Karpas-422 (cell line): ENCODE measurements around the gene GPC6. TPM values are rescaled to one million over a fixed set of nuclear protein-coding genes. Genes with fewer than 3 reads are reported as not detected.

Source experiments
- DNase-seq: peaks from one replicate; pipeline ENCODE4 v3.0.0-alpha.2; 2015
- H2AFZ ChIP-seq: fragments of 200-600 bp; sonication (generic); 2 replicates; pipeline ENCODE4 v1.6.1; 2014; ENCODE audit warnings: antibody characterized with exemption, low read length, mixed read lengths
- H3K27ac ChIP-seq: fragments of 200-600 bp; sonication (generic); 2 replicates; pipeline ENCODE4 v1.5.1; 2014; ENCODE audit warnings: mild to moderate bottlenecking, low read length, moderate library complexity
- H3K27me3 ChIP-seq: fragments of 200-600 bp; sonication (generic); 2 replicates; pipeline ENCODE4 v1.6.1; 2014; ENCODE audit warnings: low read length, mixed read lengths
- H3K36me3 ChIP-seq: fragments of 200-600 bp; sonication (generic); 2 replicates; pipeline ENCODE4 v1.6.1; 2014; ENCODE audit warnings: low read length, mixed read lengths; ENCODE audit not compliant: insufficient read depth
- H3K4me1 ChIP-seq: fragments of 200-600 bp; sonication (generic); 2 replicates; pipeline ENCODE4 v1.6.1; 2014; ENCODE audit warnings: mild to moderate bottlenecking, low read length, mixed read lengths
- H3K4me2 ChIP-seq: fragments of 200-600 bp; sonication (generic); 2 replicates; pipeline ENCODE4 v1.6.1; 2014; ENCODE audit warnings: low read length, low read depth, mild to moderate bottlenecking; ENCODE audit not compliant: poor library complexity, severe bottlenecking
- H3K4me3 ChIP-seq: fragments of 200-600 bp; sonication (generic); 2 replicates; pipeline ENCODE4 v1.5.1; 2014; ENCODE audit warnings: mild to moderate bottlenecking, antibody characterized with exemption, low read length, mixed read lengths
- H3K79me2 ChIP-seq: fragments of 200-600 bp; sonication (generic); 2 replicates; pipeline ENCODE4 v1.6.1; 2014; ENCODE audit warnings: mild to moderate bottlenecking, low read length, mixed read lengths
- H3K9ac ChIP-seq: fragments of 200-600 bp; sonication (generic); 2 replicates; pipeline ENCODE4 v1.6.0; 2014; ENCODE audit warnings: low read length
- H3K9me2 ChIP-seq: fragments of 200-600 bp; sonication (generic), shearing (Covaris generic); replicated peaks from 2 replicates; pipeline ENCODE4 v1.6.0; 2014; ENCODE audit warnings: mild to moderate bottlenecking, low read length, moderate library complexity; ENCODE audit not compliant: insufficient read depth
- H3K9me3 ChIP-seq: fragments of 300-700, 200-600 bp; sonication (generic); 2 replicates; pipeline ENCODE4 v1.6.1; 2014; ENCODE audit warnings: low read length, mixed read lengths
- H4K20me1 ChIP-seq: fragments of 200-600 bp; sonication (generic); 2 replicates; pipeline ENCODE4 v1.6.1; 2014; ENCODE audit warnings: mild to moderate bottlenecking, antibody characterized with exemption, low read length, low read depth; ENCODE audit not compliant: insufficient read depth
- total RNA-seq: library from RNA; depleted of rRNA; stranded (reverse); fragments of >200 nt; shearing (Covaris generic); gene quantifications from 2 replicates; pipeline ENCODE4 v1.2.3, GENCODE V29; 2014; ENCODE audit warnings: low replicate concordance

The GPC6 gene
- total RNA-seq, 1 experiment from 2014 or later = not detected

- Histone ChIP-seq H3K27ac (no peak overlapping the region), H3K9me3 (peaks cover 32% of the 10 kb centered on the region), H3K4me1 (no peaks in the 10 kb centered on the region), H3K9ac (no peak overlapping the region), H4K20me1 (no peaks in the 10 kb centered on the region), H3K79me2 (no peaks in the 10 kb centered on the region), H2AFZ (no peak overlapping the region), H3K4me2 (no peak overlapping the region), H3K36me3 (no peaks in the 10 kb centered on the region), H3K27me3 (no peaks in the 10 kb centered on the region), H3K4me3 (no peak overlapping the region), H3K9me2 (no peaks in the 10 kb centered on the region)
- no peak for DNase-seq
Measured at GRCh38 chr13:93409816-93410215, 183.2 kb downstream of the GPC6 start.

GRCh38 chr13:93411186-93411680 lies 184.6 kb downstream of the GPC6 start:
- H3K36me3 ChIP-seq = no peaks in the 10 kb centered on the region
- H3K9me2 ChIP-seq = no peaks in the 10 kb centered on the region
- H3K79me2 ChIP-seq = no peaks in the 10 kb centered on the region
- no peak overlapping the region for H3K9ac ChIP-seq
- no peaks in the 10 kb centered on the region for H3K4me1 ChIP-seq
- no peak overlapping the region for H3K4me3 ChIP-seq
- H3K9me3 ChIP-seq = peaks cover 32% of the 10 kb centered on the region
- no peak overlapping the region for H3K27ac ChIP-seq
- H3K27me3 ChIP-seq = no peaks in the 10 kb centered on the region
- DNase-seq = no peak
- no peak overlapping the region for H2AFZ ChIP-seq
- H4K20me1 ChIP-seq = no peaks in the 10 kb centered on the region
- H3K4me2 ChIP-seq = no peak overlapping the region

- no peak overlapping the region for H2AFZ ChIP-seq
- no peak overlapping the region for H3K9ac ChIP-seq
- H4K20me1 ChIP-seq = no peaks in the 10 kb centered on the region
- peaks cover 33% of the 10 kb centered on the region for H3K9me3 ChIP-seq
- H3K79me2 ChIP-seq = no peaks in the 10 kb centered on the region
- H3K27ac ChIP-seq = no peak overlapping the region
- H3K9me2 ChIP-seq = no peaks in the 10 kb centered on the region
- no peak for DNase-seq
- H3K36me3 ChIP-seq = no peaks in the 10 kb centered on the region
- no peaks in the 10 kb centered on the region for H3K4me1 ChIP-seq
- no peaks in the 10 kb centered on the region for H3K27me3 ChIP-seq
- H3K4me3 ChIP-seq = no peak overlapping the region
- H3K4me2 ChIP-seq = no peak overlapping the region
Measured at GRCh38 chr13:93412676-93413075, 186.1 kb downstream of the GPC6 start.

GRCh38 chr13:93413972-93414717 lies 187.5 kb downstream of the GPC6 start:
- no peak for DNase-seq
- Histone ChIP-seq H3K36me3 (no peaks in the 10 kb centered on the region), H2AFZ (no peak overlapping the region), H3K9me2 (no peaks in the 10 kb centered on the region), H3K9me3 (peaks cover 30% of the 10 kb centered on the region), H3K79me2 (no peaks in the 10 kb centered on the region), H4K20me1 (no peaks in the 10 kb centered on the region), H3K27me3 (no peaks in the 10 kb centered on the region), H3K27ac (no peak overlapping the region), H3K4me1 (no peaks in the 10 kb centered on the region), H3K9ac (no peak overlapping the region), H3K4me3 (no peak overlapping the region), H3K4me2 (no peak overlapping the region)

GRCh38 chr13:93416736-93417355 lies 190.2 kb downstream of the GPC6 start:
- H3K27me3 ChIP-seq = no peaks in the 10 kb centered on the region
- DNase-seq = no peak
- H3K9me2 ChIP-seq = no peaks in the 10 kb centered on the region
- H3K36me3 ChIP-seq = no peaks in the 10 kb centered on the region
- H3K9me3 ChIP-seq = peaks cover 38% of the 10 kb centered on the region
- no peaks in the 10 kb centered on the region for H4K20me1 ChIP-seq
- H3K9ac ChIP-seq = no peak overlapping the region
- no peak overlapping the region for H2AFZ ChIP-seq
- H3K4me2 ChIP-seq = no peak overlapping the region
- H3K27ac ChIP-seq = no peak overlapping the region
- no peaks in the 10 kb centered on the region for H3K79me2 ChIP-seq
- H3K4me1 ChIP-seq = no peaks in the 10 kb centered on the region
- no peak overlapping the region for H3K4me3 ChIP-seq

- Histone ChIP-seq H4K20me1 (no peaks in the 10 kb centered on the region), H3K4me2 (no peak overlapping the region), H3K4me1 (no peaks in the 10 kb centered on the region), H3K27me3 (no peaks in the 10 kb centered on the region), H3K9me3 (peaks cover 38% of the 10 kb centered on the region), H3K79me2 (no peaks in the 10 kb centered on the region), H3K36me3 (no peaks in the 10 kb centered on the region), H2AFZ (no peak overlapping the region), H3K4me3 (no peak overlapping the region), H3K9ac (no peak overlapping the region), H3K27ac (no peak overlapping the region), H3K9me2 (no peaks in the 10 kb centered on the region)
- no peak for DNase-seq
Measured at GRCh38 chr13:93418398-93418797, 191.8 kb downstream of the GPC6 start.

GRCh38 chr13:93420206-93420605 lies 193.6 kb downstream of the GPC6 start:
- Histone ChIP-seq H3K4me2 (no peak overlapping the region), H3K4me1 (no peaks in the 10 kb centered on the region), H3K79me2 (no peaks in the 10 kb centered on the region), H3K9me2 (no peaks in the 10 kb centered on the region), H3K27ac (no peak overlapping the region), H3K36me3 (no peaks in the 10 kb centered on the region), H3K9me3 (peaks cover 41% of the 10 kb centered on the region), H2AFZ (no peak overlapping the region), H3K9ac (no peak overlapping the region), H3K27me3 (no peaks in the 10 kb centered on the region), H4K20me1 (no peaks in the 10 kb centered on the region), H3K4me3 (no peak overlapping the region)
- no peak for DNase-seq

- H3K27me3 ChIP-seq = no peaks in the 10 kb centered on the region
- H3K4me2 ChIP-seq = no peak overlapping the region
- H4K20me1 ChIP-seq = no peaks in the 10 kb centered on the region
- H3K9ac ChIP-seq = no peak overlapping the region
- peaks cover 36% of the 10 kb centered on the region for H3K9me3 ChIP-seq
- H3K36me3 ChIP-seq = no peaks in the 10 kb centered on the region
- no peak overlapping the region for H2AFZ ChIP-seq
- H3K4me1 ChIP-seq = no peaks in the 10 kb centered on the region
- H3K9me2 ChIP-seq = no peaks in the 10 kb centered on the region
- H3K79me2 ChIP-seq = no peaks in the 10 kb centered on the region
- DNase-seq = no peak
- H3K27ac ChIP-seq = no peak overlapping the region
- no peak overlapping the region for H3K4me3 ChIP-seq
Measured at GRCh38 chr13:93420887-93421286, 194.3 kb downstream of the GPC6 start.
